Measurements from ENCODE around the gene STK32B.

STK32B gene

GRCh38 chr4:5460106-5460801 is 409.0 kb downstream of the STK32B start (continued):
- TF ChIP-seq PRDM4 (tag by site-specific recombination; IDR thresholded peaks at IDR 0.05) (no peak), ZNF792 (tag by site-specific recombination; IDR thresholded peaks at IDR 0.05) (no peak), ZNF843 (tag by site-specific recombination; IDR thresholded peaks at IDR 0.05) (no peak), KLF9 (tag by site-specific recombination; IDR thresholded peaks at IDR 0.05; ENCODE audit: low read depth) (no peak)

- CTCF ChIA-PET: no interaction called here
- Histone ChIP-seq H3K36me3 (ENCODE audit: control insufficient read depth in 2 of 2, insufficient read depth in 1 of 2, low read length in 2 of 2) (no peaks in the 10 kb centered on the region), H3K4me3 (ENCODE audit: low read depth, low read length) (no peak overlapping the region), H3K27ac (ENCODE audit: extremely low read depth, low read depth, low read length) (no peak overlapping the region), H3K9me3 (ENCODE audit: control insufficient read depth, insufficient read depth, low read depth, low read length) (no peaks in the 10 kb centered on the region), H3K4me1 (ENCODE audit: control insufficient read depth, insufficient read depth, low read length) (no peaks in the 10 kb centered on the region)
- no peak for TF ChIP-seq ZNF510 (tag by site-specific recombination; IDR thresholded peaks at IDR 0.05; ENCODE audit: insufficient replicate concordance)
- TF ChIP-seq ZNF529 (tag by site-specific recombination; IDR thresholded peaks at IDR 0.05; ENCODE audit: insufficient replicate concordance): no peak
- POLR2A ChIA-PET: no interaction called here
Observed at GRCh38 chr4:5461477-5461876, 410.2 kb downstream of the STK32B start.

- Histone ChIP-seq H3K4me1 (ENCODE audit: control insufficient read depth, insufficient read depth, low read length) (no peaks in the 10 kb centered on the region), H3K4me3 (ENCODE audit: low read depth, low read length) (no peak overlapping the region), H3K27ac (ENCODE audit: extremely low read depth, low read depth, low read length) (no peak overlapping the region), H3K36me3 (ENCODE audit: control insufficient read depth in 2 of 2, insufficient read depth in 1 of 2, low read length in 2 of 2) (no peaks in the 10 kb centered on the region), H3K9me3 (ENCODE audit: control insufficient read depth, insufficient read depth, low read depth, low read length) (no peaks in the 10 kb centered on the region)
- POLR2A ChIA-PET: no interaction called here
- TF ChIP-seq ZSCAN4 (tag by site-specific recombination; IDR thresholded peaks at IDR 0.05): peak; percentile 39; the same call in 1 of the 2 replicates
- no peak for TF ChIP-seq TSHZ1 (tag by site-specific recombination; IDR thresholded peaks at IDR 0.05; ENCODE audit: borderline replicate concordance)
- CTCF ChIA-PET: interaction anchor here (0.6 kb wide), 1 partner anchor 66 kb away, joined by 3 read pairs; no protein-coding TSS in a partner anchor
Observed at GRCh38 chr4:5462254-5462835, 411.1 kb downstream of the STK32B start.

GRCh38 chr4:5462896-5463295 is 411.6 kb downstream of the STK32B start:
- no peaks in the 10 kb centered on the region for H3K36me3 ChIP-seq (ENCODE audit: control insufficient read depth in 2 of 2, insufficient read depth in 1 of 2, low read length in 2 of 2)
- POLR2A ChIA-PET: no interaction called here
- H3K9me3 ChIP-seq (ENCODE audit: control insufficient read depth, insufficient read depth, low read depth, low read length): no peaks in the 10 kb centered on the region
- H3K4me1 ChIP-seq (ENCODE audit: control insufficient read depth, insufficient read depth, low read length): no peaks in the 10 kb centered on the region
- no peak for TF ChIP-seq OVOL3 (tag by site-specific recombination; IDR thresholded peaks at IDR 0.05)
- TF ChIP-seq ZNF510 (tag by site-specific recombination; IDR thresholded peaks at IDR 0.05; ENCODE audit: insufficient replicate concordance): no peak
- no peak for TF ChIP-seq ZNF280C (tag by site-specific recombination; IDR thresholded peaks at IDR 0.05)
- no peak for TF ChIP-seq ZNF664 (tag by site-specific recombination; IDR thresholded peaks at IDR 0.05)
- TF ChIP-seq YY2 (tag by site-specific recombination; IDR thresholded peaks at IDR 0.05): no peak
- H3K4me3 ChIP-seq (ENCODE audit: low read depth, low read length): no peak overlapping the region
- CTCF ChIA-PET: no interaction called here
- no peak overlapping the region for H3K27ac ChIP-seq (ENCODE audit: extremely low read depth, low read depth, low read length)

All from HEK293 (cell line).